HCT116 (cell line): ENCODE measurements around the gene ZNF451. TPM values are rescaled to one million over a fixed set of nuclear protein-coding genes. Genes with fewer than 3 reads are reported as not detected.

Experiments used
- ATAC-seq: fragments of 200-7000 bp; cut with Tn5 transposase; 2 replicates; pipeline ENCODE4 v1.9.1; 2020; ENCODE audit warnings: mild to moderate bottlenecking, moderate library complexity
- BruUV-seq: library from RNA; stranded (reverse); fragments of 400-500 nt; replicated peaks from 2 replicates; lab custom pipeline; 2021; lab: Mats Ljungman, UMichigan
- CTCF ChIA-PET: fragments of 300-600 bp; sonication (Branson Sonifier 250); formaldehyde crosslinking; loops from one replicate; lab custom pipeline; 2021; ENCODE audit warnings: antibody characterized with exemption; lab: Charles Lee
- POLR2A ChIA-PET: fragments of 300-600, 350-600 bp; sonication (Branson Sonifier 250); formaldehyde crosslinking; loops from one replicate; lab custom pipeline; 2021; ENCODE audit warnings: antibody characterized with exemption; lab: Charles Lee
- RAD21 ChIA-PET, 2 experiments: fragments of 300-600 bp; sonication (Branson Sonifier 250); formaldehyde crosslinking; loops; one replicate each; lab custom pipeline; 2023; ENCODE audit warnings: low total read pairs in 2 of 2; ENCODE audit not compliant: uncharacterized antibody in 2 of 2, unreplicated experiment in 2 of 2, low non-redundant PET in 1 of 2; lab: Charles Lee
- DNase-seq: peaks from one replicate; pipeline ENCODE4 v3.0.0-alpha.2; 2010; ENCODE audit warnings: low read depth, low spot score
- H2AFZ ChIP-seq: fragments of 200-600 bp; shearing (Covaris generic), sonication (generic); 2 replicates; pipeline ENCODE4 v1.6.1; 2017; ENCODE audit warnings: low read depth, mixed run types, mixed read lengths, antibody characterized with exemption, low read length; ENCODE audit not compliant: poor library complexity, severe bottlenecking
- H3K27ac ChIP-seq: 2 replicates; pipeline ENCODE4 v1.5.1; 2012; ENCODE audit warnings: low read depth, low read length
- H3K27me3 ChIP-seq: fragments of 200-600 bp; sonication (generic); 2 replicates; pipeline ENCODE4 v1.6.1; 2016; ENCODE audit warnings: mixed run types, low read length, mixed read lengths; ENCODE audit not compliant: insufficient read depth
- H3K36me3 ChIP-seq, 2 experiments: fragments of 200-500 bp in 1 of 2; fragments of 200-600 bp in 1 of 2; sonication (Bioruptor generic) in 1 of 2; sonication (generic) in 1 of 2; 2 replicates each; pipeline versions ENCODE4 v1.5.1 to v1.6.1; 2014 to 2016; ENCODE audit warnings: low read length in 2 of 2, inconsistent platforms in 1 of 2, mixed read lengths in 1 of 2, mixed run types in 1 of 2; ENCODE audit not compliant: insufficient read depth in 2 of 2, control insufficient read depth in 1 of 2
- H3K4me1 ChIP-seq, 2 experiments: fragments of 200-600 bp in 1 of 2; sonication (generic) in 1 of 2; 2 replicates each; pipeline versions ENCODE4 v1.5.1 to v1.6.1; 2012 to 2017; ENCODE audit warnings: low read length in 2 of 2, inconsistent platforms in 1 of 2, mild to moderate bottlenecking in 1 of 2, mixed read lengths in 1 of 2, mixed run types in 1 of 2, moderate library complexity in 1 of 2; ENCODE audit not compliant: insufficient read depth in 2 of 2, control insufficient read depth in 1 of 2
- H3K4me2 ChIP-seq: fragments of 200-600 bp; sonication (generic); 2 replicates; pipeline ENCODE4 v1.6.1; 2017; ENCODE audit warnings: mixed run types, low read length, mixed read lengths
- H3K4me3 ChIP-seq, 2 experiments: fragments of 200-600 bp in 1 of 2; sonication (generic) in 1 of 2; replicated peaks in 1 of 2; 2 replicates each; pipeline ENCODE4 v1.5.1; 2011 to 2016; ENCODE audit warnings: low read length in 2 of 2, control low read depth in 1 of 2, low read depth in 1 of 2, mild to moderate bottlenecking in 1 of 2, mixed read lengths in 1 of 2, mixed run types in 1 of 2
- H3K79me2 ChIP-seq: fragments of 200-600 bp; sonication (generic); 2 replicates; pipeline ENCODE4 v1.6.1; 2017; ENCODE audit warnings: mild to moderate bottlenecking, mixed run types, low read length, moderate library complexity, mixed read lengths; ENCODE audit not compliant: insufficient read depth
- H3K9ac ChIP-seq: fragments of 200-600 bp; sonication (generic); 2 replicates; pipeline ENCODE4 v1.6.1; 2016; ENCODE audit warnings: low read length, mixed read lengths
- H3K9me2 ChIP-seq: fragments of 200-600 bp; sonication (generic), shearing (Covaris generic); 2 replicates; pipeline ENCODE4 v1.6.1; 2017; ENCODE audit warnings: mixed run types, mild to moderate bottlenecking, moderate library complexity; ENCODE audit not compliant: insufficient read depth
- H3K9me3 ChIP-seq, 2 experiments: fragments of 200-500 bp in 1 of 2; fragments of 200-600 bp in 1 of 2; sonication (Bioruptor generic) in 1 of 2; sonication (generic) in 1 of 2; 2 replicates each; pipeline ENCODE4 v1.6.1; 2014 to 2017; ENCODE audit warnings: low read length in 2 of 2, mixed read lengths in 2 of 2, inconsistent platforms in 1 of 2, low read depth in 1 of 2, mild to moderate bottlenecking in 1 of 2, mixed run types in 1 of 2, moderate library complexity in 1 of 2; ENCODE audit not compliant: control insufficient read depth in 1 of 2, insufficient read depth in 1 of 2
- H4K20me1 ChIP-seq: fragments of 200-600 bp; sonication (generic), shearing (Covaris generic); 2 replicates; pipeline ENCODE4 v1.6.1; 2017; ENCODE audit warnings: mixed run types, mild to moderate bottlenecking, moderate library complexity; ENCODE audit not compliant: insufficient read depth
- ATF3 ChIP-seq: IDR thresholded peaks from 2 replicates; pipeline ENCODE4 v1.6.1; 2012
- CBX3 ChIP-seq: IDR thresholded peaks from 2 replicates; pipeline ENCODE4 v1.6.1; 2012; ENCODE audit warnings: low read depth
- CTCF ChIP-seq, 3 experiments: fragments of 200-600 bp in 1 of 3; sonication (generic) in 1 of 3; IDR thresholded peaks in 2 of 3; conservative IDR thresholded peaks in 1 of 3; 2 replicates each; pipeline ENCODE4 v1.5.1; 2012 to 2017; ENCODE audit warnings: low read depth in 2 of 3, low read length in 2 of 3, antibody characterized with exemption in 1 of 3, borderline replicate concordance in 1 of 3, control low read depth in 1 of 3, mild to moderate bottlenecking in 1 of 3, mixed read lengths in 1 of 3, mixed run types in 1 of 3, moderate library complexity in 1 of 3; ENCODE audit not compliant: insufficient read depth in 1 of 3
- EGR1 ChIP-seq: IDR thresholded peaks from 2 replicates; pipeline ENCODE4 v1.6.1; 2012; ENCODE audit warnings: low read depth
- EZH2 ChIP-seq: fragments of 200-600 bp; sonication (generic); IDR thresholded peaks from 2 replicates; pipeline ENCODE4 v1.6.1; 2017; ENCODE audit warnings: antibody characterized with exemption, mixed run types
- EZH2phosphoT487 ChIP-seq: fragments of 200-600 bp; IDR thresholded peaks from 2 replicates; pipeline ENCODE4 v1.6.1; 2018; ENCODE audit warnings: antibody characterized with exemption, borderline replicate concordance
- JUND ChIP-seq: IDR thresholded peaks from 2 replicates; pipeline ENCODE4 v1.6.1; 2012
- POLR2A ChIP-seq: IDR thresholded peaks from 2 replicates; pipeline ENCODE4 v1.7.0; 2011; ENCODE audit warnings: borderline replicate concordance; ENCODE audit not compliant: insufficient read depth, insufficient read length; ENCODE audit errors: extremely low read depth
- SP1 ChIP-seq: IDR thresholded peaks from 2 replicates; pipeline ENCODE4 v1.6.1; 2012; ENCODE audit warnings: low read depth
- SRF ChIP-seq: IDR thresholded peaks from 2 replicates; pipeline ENCODE4 v1.6.1; 2012; ENCODE audit warnings: low read depth
- YY1 ChIP-seq: IDR thresholded peaks from 2 replicates; pipeline ENCODE4 v1.6.1; 2011; ENCODE audit warnings: low read length, low read depth, moderate library complexity, mild to moderate bottlenecking; ENCODE audit not compliant: insufficient replicate concordance; ENCODE audit errors: extremely low read depth
- intact Hi-C: fragments of 100-400 bp; cut with micrococcal nuclease; formaldehyde crosslinking; loops from 2 replicates; pipeline ENCODE4 v1.10.0; 2022
- total RNA-seq: library from RNA; stranded (reverse); gene quantifications from one replicate; pipeline ENCODE4 v1.2.1, GENCODE V29; 2021; ENCODE audit not compliant: unreplicated experiment
- TF ChIP-seq, protein P1 (sequence below): IDR thresholded peaks from 2 replicates; pipeline ENCODE4 v1.6.1; 2011; ENCODE audit warnings: mild to moderate bottlenecking, low read length, moderate library complexity; ENCODE audit not compliant: insufficient replicate concordance; ENCODE audit errors: extremely low read depth

ZNF451 gene
- total RNA-seq, 1 experiment from 2014 or later: 49.1 TPM

- Histone ChIP-seq H4K20me1 (no peaks in the 10 kb centered on the region; the same call in 1 of the 2 replicates), H2AFZ (no peak overlapping the region), H3K27me3 (no peaks in the 10 kb centered on the region), H3K4me2 (no peak overlapping the region), H3K9ac (no peak overlapping the region), H3K79me2 (peaks cover 60% of the 10 kb centered on the region), H3K27ac (no peak overlapping the region), H3K9me3 (no peaks in the 10 kb centered on the region), H3K36me3 (peaks cover 25 to 33% of the 10 kb centered on the region in 2 experiments; a peak in 3 of 4 replicates), H3K4me1 (no peaks in the 10 kb centered on the region), H3K4me3 (no peak overlapping the region), H3K9me2 (no peaks in the 10 kb centered on the region)
- CTCF ChIA-PET: no interaction called here
- POLR2A ChIA-PET: no interaction called here
- no TSS peak for BruUV-seq
- TF ChIP-seq SRF: no peak
- DNase-seq (no peak), ATAC-seq (no peak)
- intact Hi-C loops: no loop called here
- RAD21 ChIA-PET: no interaction called here
Measured at GRCh38 chr6:57182017-57182432, 92.0 kb downstream of the ZNF451 start.

- peaks cover 25 to 33% of the 10 kb centered on the region in 2 experiments; a peak in 3 of 4 replicates for H3K36me3 ChIP-seq
- H3K4me1 ChIP-seq: no peaks in the 10 kb centered on the region
- ChIA-PET CTCF (no interaction called here), RAD21 (no interaction called here), POLR2A (no interaction called here)
- no peak overlapping the region for H3K27ac ChIP-seq
- intact Hi-C loops: no loop called here
- H3K4me2 ChIP-seq: no peak overlapping the region
- TF ChIP-seq, protein P1, sequence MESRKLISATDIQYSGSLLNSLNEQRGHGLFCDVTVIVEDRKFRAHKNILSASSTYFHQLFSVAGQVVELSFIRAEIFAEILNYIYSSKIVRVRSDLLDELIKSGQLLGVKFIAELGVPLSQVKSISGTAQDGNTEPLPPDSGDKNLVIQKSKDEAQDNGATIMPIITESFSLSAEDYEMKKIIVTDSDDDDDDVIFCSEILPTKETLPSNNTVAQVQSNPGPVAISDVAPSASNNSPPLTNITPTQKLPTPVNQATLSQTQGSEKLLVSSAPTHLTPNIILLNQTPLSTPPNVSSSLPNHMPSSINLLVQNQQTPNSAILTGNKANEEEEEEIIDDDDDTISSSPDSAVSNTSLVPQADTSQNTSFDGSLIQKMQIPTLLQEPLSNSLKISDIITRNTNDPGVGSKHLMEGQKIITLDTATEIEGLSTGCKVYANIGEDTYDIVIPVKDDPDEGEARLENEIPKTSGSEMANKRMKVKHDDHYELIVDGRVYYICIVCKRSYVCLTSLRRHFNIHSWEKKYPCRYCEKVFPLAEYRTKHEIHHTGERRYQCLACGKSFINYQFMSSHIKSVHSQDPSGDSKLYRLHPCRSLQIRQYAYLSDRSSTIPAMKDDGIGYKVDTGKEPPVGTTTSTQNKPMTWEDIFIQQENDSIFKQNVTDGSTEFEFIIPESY: no peak
- TF ChIP-seq YY1: no peak
- no peak for TF ChIP-seq JUND
- TF ChIP-seq ATF3: no peak
- TF ChIP-seq EZH2: no peak
- no peak for TF ChIP-seq EZH2phosphoT487
- no peak for TF ChIP-seq CTCF (IDR thresholded peaks at IDR 0.05 in 2 of 3, conservative IDR thresholded peaks at IDR 0.05 in 1 of 3; ENCODE audit: borderline replicate concordance in 1 of 3, insufficient read depth in 1 of 3, low read depth in 2 of 3, low read length in 2 of 3)
- TF ChIP-seq EGR1: no peak
- no peak for TF ChIP-seq POLR2A
- no peak for TF ChIP-seq SP1
- no peak for TF ChIP-seq CBX3
- H3K79me2 ChIP-seq: peaks cover 47% of the 10 kb centered on the region
- no peaks in the 10 kb centered on the region for H3K9me3 ChIP-seq
- no peak for DNase-seq
- ATAC-seq: no peak
- no peak overlapping the region for H3K4me3 ChIP-seq
- H3K9me2 ChIP-seq: no peaks in the 10 kb centered on the region
- no peaks in the 10 kb centered on the region for H3K27me3 ChIP-seq
- no peak overlapping the region for H3K9ac ChIP-seq
- BruUV-seq: no TSS peak
- no peaks in the 10 kb centered on the region; the same call in 1 of the 2 replicates for H4K20me1 ChIP-seq
- H2AFZ ChIP-seq: no peak overlapping the region
Measured at GRCh38 chr6:57183336-57183735, 93.3 kb downstream of the ZNF451 start.
